Lower lobe of right lung (tissue), 2 donors: ENCODE data around the gene CPNE2. TPM values are rescaled to one million over a fixed set of nuclear protein-coding genes. Genes with fewer than 3 reads are reported as not detected.

Experiments
- ATAC-seq, 2 donors: fragments of 200-7000 bp; cut with Tn5 transposase; one replicate each; pipeline ENCODE4 v1.9.1; 2020 to 2022; ENCODE audit warnings: mild to moderate bottlenecking in 2 of 2, moderate library complexity in 2 of 2
- DNase-seq: peaks from one replicate; pipeline ENCODE4 v3.0.0-alpha.2; 2020
- H3K27ac ChIP-seq: fragments of 200-600 bp; one replicate; pipeline ENCODE4 v1.8.0; 2022
- H3K27me3 ChIP-seq: fragments of 200-600 bp; one replicate; pipeline ENCODE4 v1.8.0; 2022; ENCODE audit warnings: low read depth
- H3K36me3 ChIP-seq: fragments of 200-600 bp; one replicate; pipeline ENCODE4 v1.8.0; 2022; ENCODE audit warnings: mild to moderate bottlenecking
- H3K4me1 ChIP-seq: fragments of 200-600 bp; one replicate; pipeline ENCODE4 v1.8.0; 2022
- H3K4me3 ChIP-seq: fragments of 200-600 bp; one replicate; pipeline ENCODE4 v1.8.0; 2022; ENCODE audit warnings: mild to moderate bottlenecking
- H3K9me3 ChIP-seq: fragments of 200-600 bp; one replicate; pipeline ENCODE4 v1.8.0; 2022
- CTCF ChIP-seq: fragments of 200-600 bp; IDR thresholded peaks from one replicate; pipeline ENCODE4 v1.8.0; 2022; ENCODE audit warnings: antibody characterized with exemption, mild to moderate bottlenecking
- intact Hi-C: fragments of 100-400 bp; cut with DNase I; formaldehyde crosslinking; loops from one replicate; pipeline ENCODE4 v1.11.0; 2022
- total RNA-seq: library from RNA; stranded (reverse); fragmentation: NEBNext Ultra II Directional; extraction: Animal tissue kit (Norgen Biotek cat#: 25700); gene quantifications from one replicate; pipeline ENCODE4 v1.2.1, GENCODE V29; 2021
- donor health status: DM: no; HTN: yes; CAD: no; lungs with severe emphysema.

Gene CPNE2
- total RNA-seq, 1 donor from 2014 or later = 55.3 TPM

GRCh38 chr16:57191056-57191571, 98.7 kb downstream of the CPNE2 start:
- ATAC-seq (no peak), DNase-seq (no peak)
- H3K27me3 ChIP-seq = no peaks in the 10 kb centered on the region
- intact Hi-C loops = no loop called here
- no peak overlapping the region for H3K27ac ChIP-seq
- no peak for TF ChIP-seq CTCF
- no peaks in the 10 kb centered on the region for H3K9me3 ChIP-seq
- no peaks in the 10 kb centered on the region for H3K36me3 ChIP-seq
- peaks cover 46% of the 10 kb centered on the region for H3K4me1 ChIP-seq
- H3K4me3 ChIP-seq = no peak overlapping the region

GRCh38 chr16:57192146-57192545, 99.8 kb downstream of the CPNE2 start:
- Histone ChIP-seq H3K27me3 (no peaks in the 10 kb centered on the region), H3K9me3 (no peaks in the 10 kb centered on the region), H3K27ac (no peak overlapping the region), H3K4me3 (no peak overlapping the region), H3K36me3 (no peaks in the 10 kb centered on the region), H3K4me1 (peaks cover 57% of the 10 kb centered on the region)
- DNase-seq (no peak), ATAC-seq (no peak)
- intact Hi-C loops = no loop called here
- TF ChIP-seq CTCF = no peak

GRCh38 chr16:57192720-57193486, 100.5 kb downstream of the CPNE2 start:
- DNase-seq = no peak
- no peak overlapping the region for H3K27ac ChIP-seq
- no peak for ATAC-seq
- H3K4me1 ChIP-seq = peaks cover 52% of the 10 kb centered on the region
- intact Hi-C loops = no loop called here
- H3K9me3 ChIP-seq = no peaks in the 10 kb centered on the region
- H3K36me3 ChIP-seq = no peaks in the 10 kb centered on the region
- TF ChIP-seq CTCF = no peak
- H3K4me3 ChIP-seq = no peak overlapping the region
- H3K27me3 ChIP-seq = no peaks in the 10 kb centered on the region

- no peaks in the 10 kb centered on the region for H3K9me3 ChIP-seq
- DNase-seq = no peak
- H3K27ac ChIP-seq = no peak overlapping the region
- H3K27me3 ChIP-seq = no peaks in the 10 kb centered on the region
- ATAC-seq = peak in 1 of 2 donors; percentile 25
- H3K4me1 ChIP-seq = peaks cover 44% of the 10 kb centered on the region
- H3K36me3 ChIP-seq = no peaks in the 10 kb centered on the region
- H3K4me3 ChIP-seq = no peak overlapping the region
- no peak for TF ChIP-seq CTCF
- intact Hi-C loops = no loop called here
These were observed 102.1 kb downstream of the CPNE2 start for GRCh38 chr16:57194512-57194911.

- H3K27ac ChIP-seq = no peak overlapping the region
These were observed 103.9 kb downstream of the CPNE2 start for GRCh38 chr16:57196286-57196685.

More at GRCh38 chr16:57196286-57196685, 103.9 kb downstream of the CPNE2 start:
- Histone ChIP-seq H3K4me3 (no peak overlapping the region), H3K36me3 (no peaks in the 10 kb centered on the region), H3K9me3 (no peaks in the 10 kb centered on the region), H3K4me1 (peaks cover 38% of the 10 kb centered on the region), H3K27me3 (no peaks in the 10 kb centered on the region)
- TF ChIP-seq CTCF = no peak
- ATAC-seq (no peak), DNase-seq (no peak)
- intact Hi-C loops = no loop called here
